GM21381 (cell line): ENCODE results near the gene TCF4.
A peak's percentile ranks its signal among the peaks of the same experiment; 100 is the strongest.

Experiments used
- ATAC-seq: cut with Tn5 transposase; IDR thresholded peaks from one replicate; pipeline ENCODE4 v1.9.1; 2021; ENCODE audit warnings: mild to moderate bottlenecking, moderate library complexity; ENCODE audit not compliant: unreplicated experiment

The TCF4 gene

DNA sequence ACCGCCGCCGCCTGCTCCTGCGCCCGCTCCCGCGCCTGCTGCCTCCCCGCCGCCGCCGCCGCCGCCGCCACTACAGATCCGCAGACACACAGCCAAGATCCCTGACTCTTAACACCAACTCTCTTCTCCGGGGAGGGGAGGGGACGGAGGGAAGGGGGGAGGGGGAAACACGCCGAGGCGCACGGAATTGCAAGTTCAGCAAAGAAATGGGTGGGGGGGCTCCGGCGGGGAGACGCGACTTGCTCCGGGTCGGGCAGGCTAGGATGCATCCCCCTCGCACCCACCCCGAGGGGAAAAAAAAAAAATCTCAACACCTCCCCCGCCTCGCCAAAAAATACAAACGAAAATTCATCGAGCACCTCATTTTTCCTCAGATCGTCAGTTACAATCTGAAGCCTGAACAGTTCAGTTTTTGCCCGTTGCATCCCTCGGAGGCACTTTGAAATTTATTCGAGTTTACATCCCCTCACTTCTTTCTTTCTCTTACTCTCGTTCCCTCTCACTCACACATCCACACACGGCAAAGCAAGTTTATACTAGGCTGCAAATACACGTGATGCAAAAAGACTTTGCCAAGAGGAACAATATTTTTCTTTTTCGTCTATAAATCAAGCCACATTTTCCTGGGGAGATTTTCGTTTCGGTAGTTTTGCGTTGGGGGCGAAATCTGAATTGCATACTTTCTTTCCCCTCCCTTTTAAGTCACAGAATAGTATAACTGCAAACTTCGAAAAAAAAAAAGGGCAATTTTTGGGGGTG is at the start of gene TCF4:
TSS of gene TCF4 (minus strand) at position 82 of the 759 bp plus-strand sequence. CDS start 1,076 bp downstream, outside the sequence.
- no peak for ATAC-seq

DNA sequence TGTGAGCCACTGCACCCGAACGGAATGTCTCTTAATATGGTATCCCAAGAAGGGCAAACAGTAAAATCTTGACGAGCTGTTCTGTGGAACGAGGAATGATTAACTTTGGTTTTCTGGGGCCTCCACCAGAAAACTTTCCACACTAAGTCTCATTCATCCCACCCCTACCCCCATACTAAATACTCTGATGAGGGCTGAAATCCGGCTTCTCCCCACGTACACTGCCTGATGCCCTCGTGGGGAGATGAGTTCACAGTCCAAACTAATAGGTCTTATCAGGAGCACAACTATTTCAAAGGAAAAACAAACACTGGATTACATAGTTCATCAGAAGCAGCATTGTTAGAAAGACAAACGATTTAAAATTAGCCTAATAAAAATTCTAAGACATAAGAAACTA is 49.2 kb upstream of the TCF4 start:
- no peak for ATAC-seq

DNA sequence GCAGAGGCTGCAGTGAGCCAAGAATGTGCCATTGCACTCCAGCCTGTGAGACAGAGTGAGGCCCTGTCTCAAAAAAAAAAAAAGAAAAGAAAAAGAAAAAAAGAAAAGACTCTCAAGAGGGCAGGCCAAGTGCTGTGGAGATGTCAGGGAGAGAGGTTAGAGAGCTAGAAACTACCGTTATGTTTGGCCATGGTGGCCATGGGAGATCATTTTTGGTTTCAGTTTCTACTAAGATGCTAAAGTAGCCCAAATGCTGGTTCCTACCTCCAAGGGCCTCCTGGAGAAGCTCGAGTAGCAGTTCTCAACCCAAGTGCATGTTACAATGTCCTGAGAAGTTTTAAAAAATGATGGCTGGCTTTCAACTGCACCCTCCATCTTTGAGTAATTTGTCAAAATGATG is 47.4 kb upstream of the TCF4 start:
- ATAC-seq: no peak

- ATAC-seq: no peak
These were observed 46.6 kb upstream of the TCF4 start for GRCh38 chr18:55634545-55634944.

- no peak for ATAC-seq
These were observed 45.0 kb upstream of the TCF4 start for GRCh38 chr18:55633032-55633431.

- no peak for ATAC-seq
These were observed 41.1 kb upstream of the TCF4 start for GRCh38 chr18:55629133-55629532.

DNA sequence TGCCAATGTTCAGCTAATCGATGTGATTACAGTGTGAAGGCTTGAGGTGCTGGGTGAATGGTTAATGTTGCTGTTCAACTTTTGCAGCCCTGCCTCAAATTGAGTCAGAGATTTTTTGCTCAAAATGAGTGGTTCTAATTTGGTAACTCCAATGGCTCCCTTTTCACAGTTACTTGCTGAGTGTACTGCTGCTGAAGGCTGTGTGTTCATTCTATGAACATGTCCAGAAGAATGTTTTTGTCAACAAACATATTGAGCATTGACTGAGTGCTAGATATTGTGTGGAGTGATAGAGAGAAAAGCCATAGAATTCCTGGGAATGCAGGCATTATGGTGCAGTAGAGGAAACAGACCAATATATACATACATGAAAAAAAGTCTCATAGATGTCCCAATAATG is 39.0 kb upstream of the TCF4 start:
- ATAC-seq: no peak

- no peak for ATAC-seq
These were observed 37.9 kb upstream of the TCF4 start for GRCh38 chr18:55625901-55626300.

DNA sequence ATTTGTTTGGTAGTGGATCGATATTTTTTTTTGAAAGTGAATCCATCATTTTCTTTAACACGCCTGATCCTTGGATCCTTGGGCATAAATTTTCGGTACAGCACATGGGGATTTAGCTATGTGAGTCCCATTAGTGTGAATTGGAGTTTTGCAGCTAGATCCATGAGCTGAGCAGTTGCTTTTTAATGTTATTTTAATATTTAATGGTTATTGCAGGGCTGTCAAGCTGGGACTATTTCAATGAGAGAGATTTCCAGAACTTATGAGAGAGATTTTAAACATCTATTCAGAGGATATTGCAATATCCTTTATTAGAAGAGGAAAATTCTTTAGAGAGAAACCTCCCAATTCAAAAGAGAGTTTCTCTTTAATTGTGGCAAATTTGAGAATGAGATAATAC is 35.6 kb upstream of the TCF4 start:
- no peak for ATAC-seq

GRCh38 chr18:55610506-55610905 is 22.5 kb upstream of the TCF4 start:
- ATAC-seq: no peak

- no peak for ATAC-seq
These were observed 21.3 kb upstream of the TCF4 start for GRCh38 chr18:55609160-55609825.

DNA sequence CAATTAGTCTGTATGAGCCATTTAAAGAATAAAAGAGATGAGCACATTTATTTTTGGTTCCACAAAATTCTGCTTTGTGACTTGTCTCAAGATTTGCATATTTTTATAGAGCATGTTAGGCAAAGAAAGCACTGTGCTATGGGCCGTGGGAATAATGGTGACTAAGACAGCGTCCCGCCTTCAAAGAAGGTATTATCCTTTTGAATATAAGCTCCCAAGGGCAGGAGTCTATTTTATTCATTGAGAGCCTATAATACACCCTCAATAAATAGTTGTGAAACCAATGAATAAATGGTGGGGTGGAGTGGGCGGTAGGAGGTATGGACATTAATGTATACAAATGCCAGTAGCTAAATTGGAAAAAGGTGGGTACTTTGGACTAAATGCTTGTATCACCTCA is 20.5 kb upstream of the TCF4 start:
- ATAC-seq: no peak

DNA sequence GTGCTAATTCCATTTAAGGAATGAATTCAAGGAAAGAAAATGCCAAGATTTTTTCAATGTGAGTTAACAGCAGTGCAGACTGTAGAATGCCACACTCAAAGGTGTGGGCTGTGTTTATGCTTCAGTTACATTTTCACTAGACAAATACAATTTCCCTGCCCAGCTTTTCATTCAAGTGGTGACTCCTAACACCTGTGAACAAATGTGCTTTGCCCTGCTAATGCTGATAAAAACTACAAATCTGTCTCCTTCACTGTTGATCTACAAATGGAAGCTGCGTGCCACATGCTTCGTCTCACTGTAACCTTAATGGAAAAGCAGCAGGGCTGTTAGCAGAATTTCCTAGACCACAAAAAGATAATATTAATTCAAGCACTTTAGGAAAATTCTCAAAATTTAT is 19.8 kb upstream of the TCF4 start:
- no peak for ATAC-seq

DNA sequence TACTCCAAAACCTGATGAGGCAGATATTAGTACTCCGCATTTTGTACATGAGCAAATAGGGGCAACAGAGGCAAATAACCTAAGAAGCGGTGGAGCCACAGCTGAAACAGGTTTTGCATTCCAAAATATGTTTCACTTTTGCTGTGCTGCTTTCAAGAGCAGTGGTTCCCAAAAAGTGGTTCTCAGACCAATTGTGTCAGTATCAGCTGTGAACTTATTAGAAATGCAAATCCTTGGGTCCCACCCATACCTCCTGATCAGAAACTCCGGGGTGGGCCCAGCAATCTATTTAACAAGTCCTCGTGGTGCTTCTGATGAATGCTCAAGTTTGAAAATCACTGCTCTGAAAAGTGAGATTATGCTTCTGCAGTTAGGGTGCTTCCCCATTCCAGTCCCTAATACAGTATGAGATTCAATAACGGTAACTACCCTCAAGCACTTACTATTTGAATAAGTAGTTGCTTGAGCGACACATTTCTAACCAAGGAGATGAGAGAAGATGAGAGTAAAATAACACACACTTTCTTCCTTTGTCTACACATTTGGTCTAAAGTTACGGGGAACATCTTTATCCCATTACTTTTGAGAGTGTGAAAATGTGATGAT is 17.8 kb upstream of the TCF4 start:
- ATAC-seq: peak; percentile 63

GRCh38 chr18:55603775-55604174 is 15.8 kb upstream of the TCF4 start:
- no peak for ATAC-seq

DNA sequence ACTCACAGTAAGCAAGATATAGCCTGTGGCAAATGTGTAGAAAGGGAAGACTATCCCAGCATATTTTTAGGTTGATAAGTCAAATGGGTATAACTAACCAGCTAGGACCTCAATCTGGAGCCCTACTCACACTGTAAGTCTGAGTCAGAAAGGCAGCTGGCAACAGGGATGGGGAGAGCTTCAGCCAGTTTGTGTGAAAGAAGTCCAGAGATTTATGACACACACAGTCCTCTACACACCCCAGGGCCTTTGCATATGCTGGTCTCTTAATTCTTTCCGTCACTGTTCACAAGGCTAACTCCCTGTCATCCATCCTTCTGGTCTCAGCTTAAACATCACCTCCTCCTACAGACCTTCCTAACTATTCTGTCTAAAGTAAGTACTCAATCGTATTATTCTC is 5.9 kb upstream of the TCF4 start:
- ATAC-seq: no peak

- ATAC-seq: no peak
These were observed 4.6 kb upstream of the TCF4 start for GRCh38 chr18:55592572-55592971.

DNA sequence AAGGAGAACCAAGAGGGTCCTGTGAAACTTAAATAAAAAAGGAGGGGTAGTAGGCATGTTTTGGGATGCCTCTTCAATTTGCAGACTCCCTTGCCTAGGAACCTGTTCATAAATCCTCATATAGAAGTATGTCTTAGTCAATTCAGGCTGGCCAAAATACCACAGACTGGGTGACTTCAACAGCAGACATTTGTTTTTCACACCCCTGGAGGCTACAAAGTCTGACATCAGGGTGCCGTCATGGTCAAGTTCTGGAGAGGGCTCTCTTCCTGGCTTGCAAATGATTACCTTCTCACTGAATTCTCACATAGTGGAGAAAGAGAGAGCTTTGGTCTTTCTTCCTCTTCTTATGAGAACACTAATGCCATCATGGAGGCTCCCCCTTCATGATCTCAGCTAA is 4.1 kb upstream of the TCF4 start:
- no peak for ATAC-seq

- ATAC-seq: peak; percentile 89
These were observed 1.8 kb upstream of the TCF4 start for GRCh38 chr18:55589625-55590291.

- no peak for ATAC-seq
These were observed 1.0 kb upstream of the TCF4 start for GRCh38 chr18:55588870-55589595.
